IMR-90 (cell line): Measurements from ENCODE around the gene CDH12.

Experiments
- BHLHE40 ChIP-seq: fragments of 150-350 bp; IDR thresholded peaks from 2 replicates; pipeline ENCODE4 v1.6.1; 2016; ENCODE audit warnings: mild to moderate bottlenecking, low read depth, low read length
- CEBPB ChIP-seq: IDR thresholded peaks from 2 replicates; pipeline ENCODE4 v1.6.1; 2012; ENCODE audit warnings: low read depth, low read length, improper control_type of control experiment
- CHD1 ChIP-seq: IDR thresholded peaks from 2 replicates; pipeline ENCODE4 v1.6.1; 2012; ENCODE audit warnings: low read depth, low read length, improper control_type of control experiment
- CTCF ChIP-seq: conservative IDR thresholded peaks from 2 replicates; pipeline ENCODE4 v1.5.1; 2012; ENCODE audit warnings: mild to moderate bottlenecking, low read depth, low read length, improper control_type of control experiment
- FOS ChIP-seq: fragments of 150-350 bp; IDR thresholded peaks from 2 replicates; pipeline ENCODE4 v1.6.1; 2016; ENCODE audit warnings: low read depth, low read length
- MAFK ChIP-seq: IDR thresholded peaks from 2 replicates; pipeline ENCODE4 v1.6.1; 2012; ENCODE audit warnings: low read depth, low read length, improper control_type of control experiment
- MAZ ChIP-seq: IDR thresholded peaks from 2 replicates; pipeline ENCODE4 v1.6.1; 2012; ENCODE audit warnings: low read depth, mild to moderate bottlenecking, low read length, improper control_type of control experiment, moderate library complexity, borderline replicate concordance
- MXI1 ChIP-seq: IDR thresholded peaks from 2 replicates; pipeline ENCODE4 v1.6.1; 2012; ENCODE audit warnings: low read depth, mild to moderate bottlenecking, low read length, moderate library complexity, borderline replicate concordance
- POLR2A ChIP-seq: IDR thresholded peaks from 2 replicates; pipeline ENCODE4 v1.6.1; 2012; ENCODE audit warnings: mild to moderate bottlenecking, low read depth, low read length
- RAD21 ChIP-seq: IDR thresholded peaks from 2 replicates; pipeline ENCODE4 v1.6.1; 2012; ENCODE audit warnings: low read length, improper control_type of control experiment
- RCOR1 ChIP-seq: IDR thresholded peaks from 2 replicates; pipeline ENCODE4 v1.6.1; 2012; ENCODE audit warnings: mild to moderate bottlenecking, low read length, improper control_type of control experiment; ENCODE audit not compliant: insufficient replicate concordance
- RFX5 ChIP-seq: IDR thresholded peaks from 2 replicates; pipeline ENCODE4 v1.8.0; 2012; ENCODE audit warnings: low read depth, mild to moderate bottlenecking, low read length, moderate library complexity
- USF2 ChIP-seq: fragments of 150-350 bp; IDR thresholded peaks from 2 replicates; pipeline ENCODE4 v1.6.1; 2017; ENCODE audit warnings: mild to moderate bottlenecking, antibody characterized with exemption, low read length, low read depth

- TF ChIP-seq CTCF (no peak), POLR2A (no peak), RFX5 (no peak), MAFK (no peak), MXI1 (no peak), RAD21 (no peak), BHLHE40 (no peak), USF2 (no peak), MAZ (no peak), CEBPB (no peak), FOS (no peak), CHD1 (no peak), RCOR1 (no peak)
These were observed 248.4 kb downstream of the CDH12 start for GRCh38 chr5:22604711-22605110.
